ENCODE results near the gene PFDN1.

DNA sequence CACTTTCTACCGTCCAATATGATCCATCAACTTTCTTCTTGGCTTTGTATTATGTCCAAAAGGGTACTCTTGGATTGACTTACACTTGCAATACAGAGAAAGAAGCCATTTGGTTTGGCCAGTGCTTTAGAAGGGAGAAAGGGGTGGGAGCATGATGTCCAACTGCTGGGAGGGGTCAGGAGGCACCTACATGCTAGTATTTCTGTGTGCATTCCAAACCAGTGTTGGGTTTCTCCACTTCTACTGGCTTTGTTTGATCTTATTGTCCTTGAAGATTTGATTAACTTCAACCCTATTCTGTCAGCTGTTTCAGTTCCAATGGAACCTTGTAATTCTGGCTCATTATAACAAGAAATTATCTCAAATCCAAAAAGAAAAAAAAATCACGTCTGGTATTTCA, 100.3 kb downstream of the PFDN1 start:
- no peak for TF ChIP-seq POLR2AphosphoS5 (IDR thresholded peaks at IDR 0.05; ENCODE audit: low read depth, low read length)
- TF ChIP-seq, protein P1, sequence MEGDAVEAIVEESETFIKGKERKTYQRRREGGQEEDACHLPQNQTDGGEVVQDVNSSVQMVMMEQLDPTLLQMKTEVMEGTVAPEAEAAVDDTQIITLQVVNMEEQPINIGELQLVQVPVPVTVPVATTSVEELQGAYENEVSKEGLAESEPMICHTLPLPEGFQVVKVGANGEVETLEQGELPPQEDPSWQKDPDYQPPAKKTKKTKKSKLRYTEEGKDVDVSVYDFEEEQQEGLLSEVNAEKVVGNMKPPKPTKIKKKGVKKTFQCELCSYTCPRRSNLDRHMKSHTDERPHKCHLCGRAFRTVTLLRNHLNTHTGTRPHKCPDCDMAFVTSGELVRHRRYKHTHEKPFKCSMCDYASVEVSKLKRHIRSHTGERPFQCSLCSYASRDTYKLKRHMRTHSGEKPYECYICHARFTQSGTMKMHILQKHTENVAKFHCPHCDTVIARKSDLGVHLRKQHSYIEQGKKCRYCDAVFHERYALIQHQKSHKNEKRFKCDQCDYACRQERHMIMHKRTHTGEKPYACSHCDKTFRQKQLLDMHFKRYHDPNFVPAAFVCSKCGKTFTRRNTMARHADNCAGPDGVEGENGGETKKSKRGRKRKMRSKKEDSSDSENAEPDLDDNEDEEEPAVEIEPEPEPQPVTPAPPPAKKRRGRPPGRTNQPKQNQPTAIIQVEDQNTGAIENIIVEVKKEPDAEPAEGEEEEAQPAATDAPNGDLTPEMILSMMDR (IDR thresholded peaks at IDR 0.05) = no peak
